Colon (tissue), 2 donors: ENCODE data around the gene SMIM7.
"Not testable (repeated sequence)": the region's sequence is repeated elsewhere in the genome, so short reads cannot be mapped to it uniquely, and the experiment has no call there.

ENCODE experiments used
- FAIRE-seq: peaks from 2 replicates; lab custom pipeline; 2012; peaks lifted over from hg19 to GRCh38; lab: Jason Lieb, UNC
- donor health status: control.
- donor health status: control.

SMIM7 gene

DNA sequence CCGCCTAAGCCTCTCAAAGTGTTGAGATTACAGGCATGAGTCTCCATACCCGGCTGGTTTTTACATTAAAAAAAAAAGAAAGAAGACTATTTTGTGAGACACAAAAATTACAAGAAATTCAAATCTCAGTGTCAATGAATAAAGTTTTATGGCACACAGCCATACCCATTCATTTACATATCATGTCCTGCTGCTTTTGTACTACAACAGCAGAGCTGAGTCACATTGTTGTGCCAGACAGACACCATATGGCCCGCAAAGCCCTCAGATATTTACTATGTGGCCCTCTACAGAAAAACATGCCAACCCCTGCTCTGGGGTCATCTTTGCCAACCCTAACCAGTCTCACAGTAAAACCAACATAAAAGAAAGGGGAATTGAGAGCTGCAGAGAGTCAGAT is 5.3 kb downstream of the SMIM7 start:
- no peak for FAIRE-seq

DNA sequence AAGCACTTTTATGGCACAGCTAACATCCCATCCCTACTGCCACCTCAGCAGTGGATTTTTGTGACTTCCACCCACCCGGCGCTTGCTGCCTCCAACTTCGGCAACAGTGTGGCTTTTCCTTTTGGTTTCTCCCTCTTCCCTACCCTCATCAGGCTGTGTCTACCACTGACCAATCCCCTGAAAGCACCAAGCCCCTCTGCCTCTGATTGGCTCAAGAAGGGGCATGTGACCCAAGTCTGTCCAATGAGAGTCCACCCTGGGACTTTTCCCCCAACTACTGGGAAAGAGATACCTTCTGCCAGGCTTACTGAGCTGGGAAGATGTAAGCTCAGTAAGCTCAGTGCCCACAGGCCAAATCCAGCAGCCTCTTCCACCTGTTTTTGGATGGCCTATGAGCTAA is 5.8 kb downstream of the SMIM7 start:
- FAIRE-seq: no peak

DNA sequence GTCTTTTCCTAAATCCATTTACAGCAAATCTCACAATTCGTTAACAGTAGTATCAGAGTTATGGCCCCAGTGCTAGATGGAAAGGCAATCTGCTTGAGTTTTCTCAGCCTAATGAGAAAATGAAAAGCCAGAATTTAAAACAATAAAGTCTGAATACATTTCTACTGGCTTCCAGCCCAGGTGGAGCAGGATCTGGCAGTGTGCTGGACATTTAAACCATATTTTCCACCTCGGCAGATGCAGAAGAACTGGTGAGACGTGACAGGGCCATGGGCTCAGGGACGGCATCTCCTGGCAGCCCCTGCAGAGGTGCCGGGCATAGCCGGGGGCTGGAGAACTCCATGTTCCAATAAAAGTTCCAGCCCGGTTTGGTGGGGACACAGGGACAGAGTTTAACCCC is 7.1 kb downstream of the SMIM7 start:
- FAIRE-seq: no peak

DNA sequence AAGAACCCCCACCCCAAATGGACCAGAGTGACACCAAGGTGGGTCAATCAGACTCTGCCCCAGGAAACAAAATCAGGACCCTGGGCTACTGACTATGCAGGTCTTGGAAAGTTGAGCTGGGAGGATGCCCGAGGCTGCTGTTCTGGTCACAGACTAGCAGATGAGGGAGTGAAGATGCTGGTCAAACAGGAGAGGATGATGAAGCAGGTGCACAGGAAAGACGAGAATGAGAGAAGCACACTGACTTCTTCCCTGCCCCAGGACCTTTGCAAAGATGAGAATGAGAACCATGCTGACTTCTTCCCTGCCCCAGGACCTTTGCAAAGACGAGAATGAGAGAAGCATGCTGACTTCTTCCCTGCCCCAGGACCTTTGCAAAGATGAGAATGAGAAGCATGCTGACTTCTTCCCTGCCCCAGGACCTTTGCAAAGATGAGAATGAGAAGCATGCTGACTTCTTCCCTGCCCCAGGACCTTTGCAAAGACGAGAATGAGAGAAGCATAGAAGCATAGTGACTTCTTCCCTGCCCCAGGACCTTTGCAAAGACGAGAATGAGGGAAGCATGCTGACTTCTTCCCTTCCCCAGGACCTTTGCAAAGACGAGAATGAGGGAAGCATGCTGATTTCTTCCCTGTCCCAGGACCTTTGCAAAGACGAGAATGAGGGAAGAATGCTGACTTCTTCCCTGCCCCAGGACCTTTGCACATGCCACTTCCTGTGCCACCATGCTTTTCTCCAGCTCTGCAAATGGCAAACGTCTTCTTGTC is 8.3 kb downstream of the SMIM7 start:
- FAIRE-seq: not testable (repeated sequence)

DNA sequence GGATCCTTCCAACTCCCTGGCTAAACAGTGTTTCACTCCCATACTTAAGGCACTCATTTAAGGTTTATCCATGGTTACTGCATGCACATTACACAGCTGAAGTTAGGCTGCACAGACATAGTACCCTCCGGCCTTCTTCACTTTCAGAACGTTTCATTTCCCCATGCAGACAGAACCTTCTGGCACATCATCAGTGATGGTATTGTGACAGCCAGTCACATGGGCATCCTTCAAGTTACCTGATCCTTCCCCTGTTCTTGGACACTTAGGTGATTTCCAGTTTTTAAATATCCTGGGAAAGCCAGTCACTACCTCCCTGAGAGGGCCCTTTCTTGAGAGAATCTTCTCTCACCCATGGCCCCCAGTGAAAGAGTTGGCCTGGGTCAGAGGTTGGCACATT is 9.1 kb downstream of the SMIM7 start:
- no peak for FAIRE-seq

DNA sequence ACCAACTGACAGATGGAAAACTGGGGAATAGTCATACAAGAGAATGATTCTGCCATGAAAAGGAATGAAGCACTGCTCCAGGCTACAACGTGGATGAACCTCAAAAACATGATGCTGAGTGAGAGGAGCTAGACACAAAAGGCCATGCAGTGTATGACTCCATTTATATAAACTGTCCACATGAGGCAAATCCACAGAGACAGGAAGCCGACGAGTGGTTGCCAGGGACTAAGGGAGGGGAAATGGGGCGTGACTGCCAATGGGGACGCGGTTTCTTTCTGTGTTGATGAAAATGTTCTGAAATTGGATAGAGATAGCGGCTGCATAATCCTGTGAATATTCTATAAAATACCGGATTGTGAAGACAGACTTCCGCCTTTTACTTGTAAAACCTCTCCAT is 10.2 kb downstream of the SMIM7 start:
- no peak for FAIRE-seq

DNA sequence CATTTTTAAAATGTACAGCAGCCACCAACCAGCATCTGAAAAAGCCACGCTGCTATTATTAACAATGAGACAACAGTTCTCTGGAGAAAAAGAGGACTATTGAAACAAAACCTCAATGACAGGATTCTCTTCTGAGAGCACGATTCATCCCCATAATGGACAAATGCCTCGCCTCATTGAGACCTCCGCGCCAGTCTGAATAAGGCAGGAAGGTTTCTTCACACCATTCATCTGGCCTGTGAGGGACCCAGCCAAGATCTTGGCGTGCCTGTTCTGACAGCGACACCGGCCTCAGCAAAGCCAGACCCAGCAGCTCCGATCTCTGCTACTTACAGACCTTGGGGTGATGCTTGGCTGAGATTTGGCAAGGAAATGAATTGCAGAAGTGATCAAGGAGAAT is 14.8 kb downstream of the SMIM7 start:
- no peak for FAIRE-seq

DNA sequence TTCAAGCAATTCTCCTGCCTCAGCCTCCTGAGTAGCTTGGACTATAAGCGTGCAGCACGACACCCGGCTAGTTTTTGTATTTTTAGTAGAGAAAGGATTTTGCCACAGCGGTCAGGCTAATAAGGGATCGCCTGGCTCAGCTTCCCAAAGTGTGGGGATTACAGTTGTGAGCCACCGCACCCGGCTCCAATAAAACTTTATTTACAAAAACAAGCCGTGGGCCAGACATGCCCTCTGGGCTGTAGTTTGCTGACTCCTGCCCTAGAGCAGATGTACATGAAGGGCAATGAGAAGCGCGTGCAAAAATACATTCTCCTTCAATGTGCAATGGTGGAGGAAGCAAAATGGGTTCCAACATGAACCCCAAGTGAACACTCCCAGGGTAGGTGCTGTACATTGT is 18.2 kb downstream of the SMIM7 start:
- no peak for FAIRE-seq

DNA sequence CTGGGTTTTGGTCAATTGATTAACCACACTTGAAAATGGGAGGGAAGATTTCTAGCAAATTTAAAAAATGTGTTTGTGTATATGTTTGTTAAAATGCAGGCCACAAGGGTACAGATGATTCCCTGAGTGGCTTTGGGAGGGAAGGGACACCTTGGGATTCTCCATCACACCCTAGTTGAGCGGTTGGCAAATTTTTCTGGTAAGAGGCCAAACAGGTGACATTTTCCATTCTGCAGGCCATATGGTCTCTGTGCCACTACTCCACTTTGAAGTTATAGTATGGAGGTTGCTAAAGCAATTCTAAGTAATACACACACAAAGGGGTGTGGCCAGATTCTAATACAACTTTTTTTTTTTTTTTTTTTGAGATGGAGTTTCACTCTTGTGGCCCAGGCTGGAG is 19.0 kb downstream of the SMIM7 start:
- FAIRE-seq: no peak

DNA sequence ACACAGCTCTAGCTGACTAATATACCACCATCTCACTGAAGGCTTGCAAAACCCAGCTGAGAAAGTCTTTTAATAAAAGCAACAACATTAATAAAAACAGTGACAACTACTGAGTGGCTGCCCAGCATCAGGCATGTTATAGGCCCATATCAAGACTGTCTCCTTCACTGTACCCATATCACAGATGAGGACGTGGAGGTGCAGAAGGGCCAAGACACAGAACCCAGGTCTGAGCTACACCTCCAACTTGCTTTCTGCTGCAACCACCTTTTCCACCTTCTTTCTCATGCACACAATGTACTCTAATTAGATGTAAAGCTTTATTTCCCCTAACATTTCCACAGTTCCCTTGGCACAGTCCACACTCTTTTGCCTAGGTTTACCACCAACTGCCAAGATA is 21.3 kb downstream of the SMIM7 start:
- FAIRE-seq: no peak

DNA sequence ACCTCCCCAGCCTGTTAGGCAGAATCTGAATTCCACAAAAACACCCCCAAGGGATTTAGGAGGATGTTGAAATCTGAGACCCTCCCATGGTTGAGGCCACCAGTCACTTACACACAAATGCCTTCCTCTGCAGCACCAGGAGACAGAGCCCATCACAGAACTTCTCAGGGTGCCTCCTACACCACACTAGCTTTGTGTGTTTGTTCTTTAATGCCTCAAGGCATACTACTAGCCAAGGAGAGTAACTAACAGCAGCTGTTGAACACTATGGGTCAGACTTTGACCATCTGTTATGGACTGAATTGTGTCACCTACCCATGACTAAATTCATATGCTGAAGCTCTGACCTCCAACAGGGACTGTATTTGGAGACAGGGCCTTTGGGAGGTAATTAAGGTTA is 22.4 kb downstream of the SMIM7 start:
- FAIRE-seq: no peak

DNA sequence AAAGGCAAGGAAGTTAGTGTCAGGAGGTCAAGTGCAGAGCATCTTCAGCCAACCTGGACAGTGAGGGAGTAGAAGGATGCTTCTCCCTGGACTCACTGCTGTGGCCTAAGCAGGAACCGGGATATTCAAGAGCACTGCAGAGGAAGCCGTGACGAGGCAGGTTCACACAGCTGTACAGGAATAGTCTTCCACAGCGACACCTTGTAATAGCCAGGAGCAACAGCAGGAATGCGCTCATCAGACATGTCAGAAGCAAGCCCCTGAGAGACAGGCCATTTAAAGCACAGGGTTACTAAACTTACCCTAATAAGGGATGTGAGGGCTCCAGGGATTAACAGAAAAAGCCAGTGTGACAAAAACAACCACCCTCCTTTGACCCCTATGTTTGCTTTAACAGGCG is 28.5 kb downstream of the SMIM7 start:
- no peak for FAIRE-seq

DNA sequence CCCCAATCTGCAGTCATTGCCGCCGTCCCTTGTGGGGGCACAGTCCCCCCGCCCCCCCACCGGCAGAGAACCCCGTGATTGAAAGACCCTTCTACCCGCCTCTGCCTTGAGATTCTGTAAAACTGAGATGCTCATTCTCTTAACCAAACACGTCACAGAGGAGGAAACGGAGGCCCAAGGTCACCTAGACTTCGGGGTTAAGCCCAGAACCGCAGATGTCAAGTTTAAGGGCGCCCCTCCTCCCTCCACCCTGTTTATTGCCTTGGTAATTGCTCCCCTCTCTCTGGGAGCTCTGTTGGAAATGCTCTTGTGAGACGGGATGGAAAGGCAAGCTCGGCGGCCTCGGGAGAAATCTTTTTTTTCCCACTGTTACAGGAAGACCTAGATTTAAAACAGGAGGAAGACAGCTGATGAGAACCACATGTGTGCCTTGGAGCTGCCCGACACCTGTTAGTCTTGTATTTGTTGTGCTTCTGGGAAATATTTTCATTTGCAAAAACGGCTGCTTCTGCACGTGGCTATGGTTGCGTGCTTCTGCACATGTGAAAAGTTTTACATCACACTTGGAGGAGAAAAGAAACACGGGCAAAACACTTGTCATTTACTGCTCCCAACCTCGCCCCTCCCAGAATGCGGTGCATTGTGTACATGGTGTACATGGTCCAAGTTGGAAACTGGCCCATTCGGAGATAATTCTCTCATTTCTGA is 30.8 kb downstream of the SMIM7 start:
- FAIRE-seq: no peak

DNA sequence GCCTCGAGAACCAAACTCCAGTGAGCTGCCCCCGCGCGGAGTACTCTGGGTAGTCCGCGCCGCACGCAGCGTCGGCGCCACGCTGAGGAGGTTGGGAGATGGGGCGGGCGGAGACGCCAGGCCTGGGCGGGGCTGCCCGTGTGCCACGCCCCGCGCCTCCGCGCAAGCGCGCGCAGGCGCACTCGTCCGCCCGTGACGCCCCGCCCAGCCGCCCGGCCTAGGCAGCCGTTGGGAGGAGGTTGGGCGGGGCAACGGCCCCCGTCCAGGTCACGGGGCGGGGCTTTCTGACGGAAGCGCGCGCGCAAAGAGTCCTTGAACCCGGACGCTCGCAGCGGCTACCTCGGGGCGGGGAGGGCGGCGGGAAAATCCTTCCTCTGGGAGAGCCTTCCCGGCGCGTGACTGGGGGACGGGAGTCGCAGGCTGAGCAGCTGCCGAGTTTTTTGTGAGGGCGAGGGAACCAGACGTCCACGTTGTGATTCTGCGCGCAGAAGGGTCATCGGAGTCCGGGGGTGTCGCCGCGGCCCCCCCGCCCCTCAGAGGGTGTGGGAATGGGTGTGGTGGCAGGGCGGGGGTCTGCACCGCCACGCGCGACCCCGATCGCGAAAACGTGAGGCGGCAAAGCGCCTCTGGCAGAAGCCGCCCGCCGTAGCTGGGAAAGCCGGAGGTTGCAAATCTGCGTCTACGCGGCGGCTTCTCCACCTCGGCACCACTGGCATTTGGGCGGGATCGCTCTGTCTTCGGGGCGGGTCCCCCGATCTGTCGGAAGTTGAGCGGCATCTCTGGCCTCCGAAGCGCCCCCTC is 31.6 kb downstream of the SMIM7 start, which contains the start of gene MED26:
Gene MED26, minus strand, starts transcription at position 22 of the 801 bp plus-strand sequence. CDS start 261 bp downstream, outside the sequence.
- FAIRE-seq: no peak

DNA sequence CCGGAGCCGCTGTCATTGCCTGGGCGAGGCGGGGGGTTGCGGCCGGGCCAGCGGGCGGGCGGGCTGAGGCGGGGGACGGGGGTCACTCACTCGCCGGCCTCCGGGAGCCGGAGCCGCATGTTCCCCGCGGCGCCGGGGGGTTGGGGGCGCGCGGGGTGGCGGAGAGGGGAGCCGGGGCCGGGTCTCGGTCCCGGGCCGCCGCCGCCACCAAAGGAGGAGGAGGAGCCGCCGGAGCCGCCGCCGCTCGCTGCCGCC is 32.1 kb downstream of the SMIM7 start:
- FAIRE-seq: no peak

DNA sequence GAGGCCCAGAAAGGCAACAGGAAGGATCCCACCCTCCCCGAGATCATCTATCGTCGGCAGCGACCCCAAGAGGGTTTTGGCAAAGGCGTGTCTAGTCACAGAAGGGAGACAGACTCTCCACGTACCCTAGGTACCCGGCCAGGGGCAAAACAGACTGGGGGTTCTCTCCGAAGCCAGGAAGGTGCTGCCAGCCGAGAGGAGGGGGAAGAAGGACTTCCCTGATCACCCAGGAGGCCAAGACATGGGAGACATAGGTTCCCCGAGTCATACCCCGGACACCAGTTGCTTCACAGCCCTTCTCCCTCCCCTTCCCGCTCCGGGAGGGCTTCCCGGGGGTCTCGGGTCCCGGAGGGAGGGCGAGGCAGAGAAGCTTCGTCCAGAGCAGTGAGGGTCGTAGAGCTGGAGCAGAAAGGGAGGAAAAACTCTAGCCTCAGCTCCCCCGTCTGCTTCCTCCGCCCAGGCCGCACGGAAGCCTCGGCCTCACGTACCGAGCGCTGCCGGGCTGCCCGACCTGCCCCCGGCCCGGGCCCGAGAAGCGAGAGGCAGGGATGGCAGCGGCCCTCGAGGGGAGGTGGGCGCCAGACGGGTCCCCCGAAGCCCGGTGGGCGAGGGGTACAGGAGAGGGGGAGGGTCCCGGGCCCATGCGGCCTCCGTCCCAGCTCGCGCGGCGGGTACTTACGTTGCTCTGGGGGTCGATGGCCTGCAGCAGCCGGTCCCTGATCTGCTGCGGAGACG is 32.6 kb downstream of the SMIM7 start:
- FAIRE-seq: no peak

DNA sequence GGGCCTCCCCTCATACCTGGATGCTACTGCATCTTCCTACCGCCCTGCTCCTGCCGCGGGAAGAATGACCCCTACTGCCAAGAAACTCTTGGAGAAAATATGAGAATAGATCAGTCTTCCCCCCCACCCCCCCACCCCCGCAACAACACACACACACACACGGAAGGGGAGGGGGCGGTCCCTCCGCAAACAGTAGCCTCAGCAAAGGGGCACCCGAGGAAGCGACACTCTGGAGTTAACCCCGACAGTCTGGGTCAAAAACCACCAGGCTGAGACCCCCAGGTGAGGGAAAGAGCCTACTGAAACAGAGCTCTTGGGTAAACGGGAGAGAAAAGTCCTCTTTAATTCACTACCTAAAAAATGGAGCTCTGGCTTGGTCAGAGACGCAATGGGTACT is 33.1 kb downstream of the SMIM7 start:
- FAIRE-seq: no peak

DNA sequence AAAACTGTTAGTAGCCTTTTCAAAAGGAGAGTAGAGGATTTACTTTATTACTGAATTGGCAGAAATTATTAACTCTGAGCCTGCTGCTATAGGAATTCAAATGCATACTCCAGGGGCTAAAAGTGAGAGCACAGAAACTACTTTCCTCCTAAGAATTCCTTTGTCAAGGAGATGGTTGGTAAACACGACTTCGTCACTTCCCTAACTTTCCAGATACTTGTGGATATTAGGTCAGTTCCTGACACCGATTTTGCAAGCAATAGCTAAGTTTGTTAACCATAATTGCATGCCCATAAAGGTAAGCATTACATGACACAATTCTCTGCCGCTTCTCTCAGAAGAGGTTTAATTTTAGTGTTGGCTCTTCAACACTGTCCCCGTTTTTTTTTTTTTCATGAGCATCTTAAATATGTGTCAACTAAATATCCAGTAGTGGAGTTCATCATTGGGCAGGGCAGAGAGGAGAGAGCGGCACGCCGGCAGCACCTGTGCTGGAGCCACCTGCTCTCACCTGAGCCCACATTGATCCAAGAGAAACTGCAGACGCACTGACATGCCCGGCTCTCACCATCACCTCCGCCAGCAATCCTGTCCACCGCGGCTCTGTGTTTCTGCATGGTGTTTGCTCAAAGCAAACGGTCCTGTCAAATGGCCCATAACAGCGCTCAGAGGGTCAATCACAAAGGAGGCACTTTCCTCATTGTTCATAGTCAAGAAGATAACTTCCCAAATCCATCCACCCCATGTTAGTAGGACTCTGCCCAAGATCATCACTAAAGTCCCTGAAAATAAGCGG is 34.6 kb downstream of the SMIM7 start:
- FAIRE-seq: no peak

DNA sequence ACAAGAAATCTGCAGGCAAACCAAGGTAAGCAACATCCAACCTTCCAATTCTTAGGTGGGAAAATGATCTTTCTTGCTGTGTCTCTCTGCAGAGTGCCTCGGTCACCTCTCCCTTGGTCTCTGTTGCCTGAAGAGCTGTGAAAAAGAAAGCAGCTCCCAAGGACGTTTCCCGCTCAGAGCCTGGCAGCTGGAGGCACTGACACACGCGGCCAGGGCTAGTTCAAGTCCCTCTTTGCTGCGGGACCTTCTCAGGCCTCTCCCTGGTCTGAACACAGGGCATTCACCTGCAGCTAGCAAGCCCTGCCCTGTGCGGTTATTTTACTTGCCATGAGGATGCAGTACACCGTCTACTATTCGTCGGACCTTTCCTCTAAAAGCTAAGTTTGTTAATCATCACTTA is 35.7 kb downstream of the SMIM7 start:
- no peak for FAIRE-seq

DNA sequence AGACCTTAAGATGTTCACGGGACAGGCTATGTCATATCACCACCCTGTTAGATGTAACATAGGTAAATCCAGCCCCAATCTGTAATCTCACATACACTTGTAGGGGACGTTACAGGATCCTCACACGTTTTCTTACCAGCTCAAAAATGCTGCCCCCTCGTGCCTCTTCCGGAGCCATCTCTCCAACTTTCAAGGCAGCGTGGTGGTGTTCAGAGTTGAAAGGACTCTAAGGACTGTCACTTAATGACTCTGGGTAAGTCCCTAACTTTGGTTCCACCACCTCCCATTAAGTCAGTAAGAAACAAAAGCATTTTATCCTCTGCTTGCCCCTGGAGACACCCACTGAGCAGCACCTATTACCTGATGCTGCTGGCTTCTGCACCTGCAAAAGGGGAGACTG is 36.4 kb downstream of the SMIM7 start:
- no peak for FAIRE-seq

DNA sequence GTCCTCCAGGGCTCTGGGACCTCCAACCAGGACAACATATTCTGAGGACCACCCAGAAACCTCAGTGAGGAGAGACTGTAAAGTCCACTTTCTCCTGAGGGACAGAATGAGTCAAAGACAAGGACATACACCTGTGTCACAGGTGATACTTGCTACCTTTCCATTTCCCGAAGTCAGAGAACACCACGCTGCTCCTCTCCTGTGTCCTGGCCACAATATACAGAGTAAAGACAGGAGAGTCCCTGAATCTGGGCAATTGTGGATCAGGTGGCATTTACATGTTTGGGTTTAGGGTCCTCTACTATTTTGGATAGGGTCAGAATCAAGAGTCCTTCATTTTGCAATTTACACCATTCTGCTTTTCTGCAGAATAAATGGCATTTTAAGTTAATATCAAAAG is 36.9 kb downstream of the SMIM7 start:
- no peak for FAIRE-seq
